SK-N-SH treated with all-trans-retinoic acid at 6 μM for 48 hours (cell line): Measurements from ENCODE around the gene NHERF2.

Experiments used
- ATAC-seq: fragments of 200-7000 bp; cut with Tn5 transposase; 3 replicates; pipeline ENCODE4 v1.9.1; 2020; ENCODE audit warnings: mild to moderate bottlenecking, moderate library complexity
- ARNTL ChIP-seq: fragments of 450-650 bp; formaldehyde crosslinking; IDR thresholded peaks from 2 replicates; pipeline ENCODE4 v1.5.0; 2020; ENCODE audit warnings: low read depth, mild to moderate bottlenecking, moderate library complexity, borderline replicate concordance
- CREB5 ChIP-seq: fragments of 250-450 bp; sonication (Bioruptor Pico); IDR thresholded peaks from 2 replicates; pipeline ENCODE4 v1.5.1; 2020; ENCODE audit warnings: low read depth, mild to moderate bottlenecking, moderate library complexity
- CSDC2 ChIP-seq: fragments of 250-450 bp; sonication (Bioruptor Pico); IDR thresholded peaks from 2 replicates; pipeline ENCODE4 v1.5.0; 2020; ENCODE audit warnings: mild to moderate bottlenecking, moderate library complexity
- CSRNP3 ChIP-seq: fragments of 250-450 bp; sonication (Bioruptor Pico); IDR thresholded peaks from 2 replicates; pipeline ENCODE4 v1.5.1; 2021; ENCODE audit warnings: mild to moderate bottlenecking, moderate library complexity
- ESRRG ChIP-seq: fragments of 250-450 bp; sonication (Bioruptor Pico); IDR thresholded peaks from 2 replicates; pipeline ENCODE4 v1.6.1; 2021; ENCODE audit warnings: mild to moderate bottlenecking
- GLIS3 ChIP-seq: fragments of 250-450 bp; sonication (Bioruptor Pico); IDR thresholded peaks from 2 replicates; pipeline ENCODE4 v1.5.0; 2020; ENCODE audit warnings: mild to moderate bottlenecking, moderate library complexity
- ISL1 ChIP-seq: fragments of 250-450 bp; sonication (Bioruptor Pico); IDR thresholded peaks from 2 replicates; pipeline ENCODE4 v2.1.2; 2022; ENCODE audit warnings: mild to moderate bottlenecking, moderate library complexity
- OSR1 ChIP-seq: fragments of 250-450 bp; sonication (Bioruptor Pico); IDR thresholded peaks from 2 replicates; pipeline ENCODE4 v1.8.0; 2022; ENCODE audit warnings: moderate library complexity, mild to moderate bottlenecking, inconsistent platforms
- PATZ1 ChIP-seq: fragments of 250-450 bp; sonication (Bioruptor Pico); IDR thresholded peaks from 2 replicates; pipeline ENCODE4 v1.8.0; 2020; ENCODE audit warnings: mild to moderate bottlenecking, moderate library complexity, borderline replicate concordance
- POU6F1 ChIP-seq: fragments of 250-450 bp; sonication (Bioruptor Pico); IDR thresholded peaks from 2 replicates; pipeline ENCODE4 v1.8.0; 2021; ENCODE audit warnings: low read depth, mild to moderate bottlenecking, moderate library complexity, borderline replicate concordance
- PPARA ChIP-seq: fragments of 250-450 bp; sonication (Bioruptor Pico); IDR thresholded peaks from 2 replicates; pipeline ENCODE4 v1.5.0; 2020; ENCODE audit warnings: mild to moderate bottlenecking, borderline replicate concordance
- RARB ChIP-seq: fragments of 250-450 bp; sonication (Bioruptor Pico); IDR thresholded peaks from 2 replicates; pipeline ENCODE4 v1.8.0; 2021; ENCODE audit warnings: mild to moderate bottlenecking, moderate library complexity
- SNAI2 ChIP-seq: fragments of 250-450 bp; sonication (Bioruptor Pico); IDR thresholded peaks from 2 replicates; pipeline ENCODE4 v1.5.0; 2020; ENCODE audit warnings: mild to moderate bottlenecking, moderate library complexity
- TCF4 ChIP-seq: fragments of 250-450 bp; sonication (Bioruptor Pico); IDR thresholded peaks from 2 replicates; pipeline ENCODE4 v1.8.0; 2021; ENCODE audit warnings: mild to moderate bottlenecking, moderate library complexity, borderline replicate concordance
- TSHZ2 ChIP-seq: fragments of 250-450 bp; sonication (Bioruptor Pico); IDR thresholded peaks from 2 replicates; pipeline ENCODE4 v1.5.0; 2020; ENCODE audit warnings: mild to moderate bottlenecking, moderate library complexity
- ZC3H10 ChIP-seq: fragments of 250-450 bp; sonication (Bioruptor Pico); IDR thresholded peaks from 2 replicates; pipeline ENCODE4 v1.5.1; 2021; ENCODE audit warnings: mild to moderate bottlenecking, moderate library complexity
- ZFP3 ChIP-seq: fragments of 250-450 bp; sonication (Bioruptor Pico); IDR thresholded peaks from 2 replicates; pipeline ENCODE4 v1.5.0; 2020; ENCODE audit warnings: mild to moderate bottlenecking, moderate library complexity
- ZFP30 ChIP-seq: fragments of 450-650 bp; formaldehyde crosslinking; IDR thresholded peaks from 2 replicates; pipeline ENCODE4 v1.5.0; 2022; ENCODE audit warnings: mild to moderate bottlenecking, moderate library complexity
- ZNF565 ChIP-seq: fragments of 450-650 bp; formaldehyde crosslinking; conservative IDR thresholded peaks from 2 replicates; pipeline ENCODE4 v1.5.0; 2020; ENCODE audit warnings: low read depth, mild to moderate bottlenecking, moderate library complexity
- ZNF8 ChIP-seq: fragments of 450-650 bp; formaldehyde crosslinking; IDR thresholded peaks from 2 replicates; pipeline ENCODE4 v1.5.0; 2020; ENCODE audit warnings: mild to moderate bottlenecking, moderate library complexity

NHERF2 gene

GRCh38 chr16:2083409-2083808, 56.7 kb downstream of the NHERF2 start:
- TF ChIP-seq PPARA, result no peak
- TF ChIP-seq CREB5, result no peak
- TF ChIP-seq CSDC2, result no peak
- no peak for TF ChIP-seq ZNF565 (CRISPR knock-in tag)
- no peak for TF ChIP-seq SNAI2 (CRISPR knock-in tag)
- no peak for TF ChIP-seq OSR1 (CRISPR knock-in tag)
- TF ChIP-seq ESRRG (CRISPR knock-in tag), result no peak
- no peak for TF ChIP-seq TCF4
- TF ChIP-seq ZC3H10 (CRISPR knock-in tag), result no peak
- TF ChIP-seq ARNTL (CRISPR knock-in tag), result no peak
- no peak for TF ChIP-seq TSHZ2
- no peak for TF ChIP-seq ISL1 (CRISPR knock-in tag)
- no peak for TF ChIP-seq PATZ1 (CRISPR knock-in tag)
- TF ChIP-seq ZFP30 (CRISPR knock-in tag), result no peak
- no peak for TF ChIP-seq ZFP3 (CRISPR knock-in tag)
- TF ChIP-seq ZNF8 (CRISPR knock-in tag), result no peak
- TF ChIP-seq POU6F1 (CRISPR knock-in tag), result no peak
- TF ChIP-seq GLIS3, result no peak
- ATAC-seq, result no peak

GRCh38 chr16:2083876-2084780, 57.4 kb downstream of the NHERF2 start:
- ATAC-seq, result no peak
- TF ChIP-seq TSHZ2 (no peak), ZC3H10 (CRISPR knock-in tag) (no peak), CSDC2 (no peak), PATZ1 (CRISPR knock-in tag) (no peak), CSRNP3 (CRISPR knock-in tag) (no peak), ESRRG (CRISPR knock-in tag) (no peak), ZFP30 (CRISPR knock-in tag) (no peak), ISL1 (CRISPR knock-in tag) (no peak), POU6F1 (CRISPR knock-in tag) (no peak), GLIS3 (no peak), RARB (CRISPR knock-in tag) (no peak), TCF4 (no peak)
